Activated CD4-positive, alpha-beta memory T cell treated with anti-CD3 and anti-CD28 coated beads, Interleukin-2, amount 10 ng/mL, durations not matched to agents 7 days and 5 days (primary cell): ENCODE measurements around the gene TSPAN16. TPM values are rescaled to one million over a fixed set of nuclear protein-coding genes. Genes with fewer than 3 reads are reported as not detected.

Experiments
- CTCF ChIA-PET: fragments of 350-600 bp; sonication (Branson Sonifier 250); formaldehyde crosslinking; loops from one replicate; lab custom pipeline; 2021; ENCODE audit warnings: antibody characterized with exemption, inconsistent platforms; lab: Charles Lee
- POLR2A ChIA-PET: fragments of 350-600 bp; sonication (Branson Sonifier 250); formaldehyde crosslinking; loops from one replicate; lab custom pipeline; 2021; ENCODE audit warnings: antibody characterized with exemption; lab: Charles Lee
- DNase-seq: peaks from one replicate; pipeline ENCODE4 v3.0.0-alpha.2; 2020
- H3K27ac Mint-ChIP-seq: one replicate; pipeline ENCODE4 v1.8.0; 2021; ENCODE audit warnings: mild to moderate bottlenecking, mixed read lengths
- H3K27me3 Mint-ChIP-seq: one replicate; pipeline ENCODE4 v1.8.0; 2021; ENCODE audit warnings: mixed read lengths
- H3K36me3 Mint-ChIP-seq: one replicate; pipeline ENCODE4 v1.8.0; 2021; ENCODE audit warnings: low read depth, mixed read lengths
- H3K4me1 Mint-ChIP-seq: one replicate; pipeline ENCODE4 v1.8.0; 2021; ENCODE audit warnings: mixed read lengths
- H3K4me3 Mint-ChIP-seq: one replicate; pipeline ENCODE4 v1.8.0; 2021; ENCODE audit warnings: mild to moderate bottlenecking, mixed read lengths
- H3K9me3 Mint-ChIP-seq: one replicate; pipeline ENCODE4 v1.8.0; 2021; ENCODE audit warnings: mixed read lengths
- total RNA-seq, 2 experiments: library from RNA; stranded (reverse); gene quantifications; one replicate each; pipeline ENCODE4 v1.2.3, GENCODE V29; 2021

TSPAN16 gene
- total RNA-seq, 2 experiments from 2014 or later: not detected

- Mint-ChIP-seq H3K4me3 (no peak overlapping the region), H3K4me1 (peaks cover 16% of the 10 kb centered on the region), H3K36me3 (no peaks in the 10 kb centered on the region), H3K9me3 (peaks cover 6% of the 10 kb centered on the region), H3K27me3 (peaks cover 57% of the 10 kb centered on the region), H3K27ac (no peak overlapping the region)
- CTCF ChIA-PET: interaction anchor here (0.6 to 1.2 kb wide), 2 partner anchors 59 to 1506 kb away, joined by 3 read pairs; no protein-coding TSS in a partner anchor
- POLR2A ChIA-PET: no interaction called here
- DNase-seq: no peak
These were observed 17.3 kb upstream of the TSPAN16 start for GRCh38 chr19:11278670-11279069.

- DNase-seq: peak; percentile 76
- peaks cover 16% of the 10 kb centered on the region for H3K4me1 Mint-ChIP-seq
- POLR2A ChIA-PET: no interaction called here
- H3K9me3 Mint-ChIP-seq: peaks cover 6% of the 10 kb centered on the region
- CTCF ChIA-PET: interaction anchor here (0.6 to 1.2 kb wide), 5 partner anchors 20 to 290 kb away, joined by 3 to 4 read pairs (median 4); no protein-coding TSS in a partner anchor
- peak overlapping the region; percentile 4 for H3K27ac Mint-ChIP-seq
- peaks cover 55% of the 10 kb centered on the region for H3K27me3 Mint-ChIP-seq
- no peaks in the 10 kb centered on the region for H3K36me3 Mint-ChIP-seq
- H3K4me3 Mint-ChIP-seq: peak overlapping the region; percentile 10
These were observed 16.3 kb upstream of the TSPAN16 start for GRCh38 chr19:11279505-11280236.

GRCh38 chr19:11281356-11282049, 14.5 kb upstream of the TSPAN16 start:
- POLR2A ChIA-PET: interaction anchor here (0.5 to 0.7 kb wide), 3 partner anchors 54 to 1202 kb away, joined by 3 read pairs; no protein-coding TSS in a partner anchor
- Mint-ChIP-seq H3K27ac (no peak overlapping the region), H3K27me3 (peaks cover 51% of the 10 kb centered on the region), H3K4me1 (peaks cover 16% of the 10 kb centered on the region), H3K4me3 (no peak overlapping the region), H3K36me3 (no peaks in the 10 kb centered on the region), H3K9me3 (peaks cover 6% of the 10 kb centered on the region)
- CTCF ChIA-PET: interaction anchor here (1.5 kb wide), 1 partner anchor 100 kb away, joined by 3 read pairs; no protein-coding TSS in a partner anchor
- DNase-seq: no peak

GRCh38 chr19:11284515-11284914, 11.4 kb upstream of the TSPAN16 start:
- no peak overlapping the region for H3K4me3 Mint-ChIP-seq
- H3K27ac Mint-ChIP-seq: no peak overlapping the region
- ChIA-PET CTCF (no interaction called here), POLR2A (no interaction called here)
- peaks cover 10% of the 10 kb centered on the region for H3K4me1 Mint-ChIP-seq
- H3K9me3 Mint-ChIP-seq: no peaks in the 10 kb centered on the region
- H3K36me3 Mint-ChIP-seq: no peaks in the 10 kb centered on the region
- peaks cover 53% of the 10 kb centered on the region for H3K27me3 Mint-ChIP-seq
- DNase-seq: no peak

GRCh38 chr19:11286312-11286974, 9.5 kb upstream of the TSPAN16 start:
- H3K4me3 Mint-ChIP-seq: no peak overlapping the region
- H3K27me3 Mint-ChIP-seq: peaks cover 60% of the 10 kb centered on the region
- no peaks in the 10 kb centered on the region for H3K9me3 Mint-ChIP-seq
- H3K4me1 Mint-ChIP-seq: no peaks in the 10 kb centered on the region
- ChIA-PET CTCF (interaction anchor here (0.7 to 0.8 kb wide), 2 partner anchors 82 to 90 kb away, joined by 3 to 5 read pairs; no protein-coding TSS in a partner anchor), POLR2A (interaction anchor here (1.2 kb wide), 1 partner anchor 89 kb away, joined by 3 read pairs; the partner anchor contains the start of gene SWSAP1)
- no peak overlapping the region for H3K27ac Mint-ChIP-seq
- DNase-seq: no peak
- H3K36me3 Mint-ChIP-seq: no peaks in the 10 kb centered on the region

- H3K9me3 Mint-ChIP-seq: no peaks in the 10 kb centered on the region
- H3K27me3 Mint-ChIP-seq: peaks cover 51% of the 10 kb centered on the region
- no peak for DNase-seq
- H3K4me3 Mint-ChIP-seq: no peak overlapping the region
- ChIA-PET POLR2A (no interaction called here), CTCF (no interaction called here)
- no peaks in the 10 kb centered on the region for H3K36me3 Mint-ChIP-seq
- peaks cover 1% of the 10 kb centered on the region for H3K4me1 Mint-ChIP-seq
- H3K27ac Mint-ChIP-seq: no peak overlapping the region
These were observed 7.6 kb upstream of the TSPAN16 start for GRCh38 chr19:11288349-11288748.

GRCh38 chr19:11290256-11290655, 5.7 kb upstream of the TSPAN16 start:
- H3K27me3 Mint-ChIP-seq: peaks cover 53% of the 10 kb centered on the region
- H3K27ac Mint-ChIP-seq: no peak overlapping the region
- H3K9me3 Mint-ChIP-seq: no peaks in the 10 kb centered on the region
- ChIA-PET POLR2A (no interaction called here), CTCF (interaction anchor here (0.5 to 1.4 kb wide), 3 partner anchors 117 to 192 kb away, joined by 3 read pairs; no protein-coding TSS in a partner anchor)
- H3K4me3 Mint-ChIP-seq: no peak overlapping the region
- DNase-seq: no peak
- H3K36me3 Mint-ChIP-seq: no peaks in the 10 kb centered on the region
- H3K4me1 Mint-ChIP-seq: peaks cover 9% of the 10 kb centered on the region

GRCh38 chr19:11291415-11291814, 4.5 kb upstream of the TSPAN16 start:
- H3K9me3 Mint-ChIP-seq: no peaks in the 10 kb centered on the region
- ChIA-PET CTCF (interaction anchor here (0.9 to 1.4 kb wide), 2 partner anchors 86 to 115 kb away, joined by 3 read pairs; no protein-coding TSS in a partner anchor), POLR2A (no interaction called here)
- H3K4me1 Mint-ChIP-seq: peaks cover 9% of the 10 kb centered on the region
- no peak overlapping the region for H3K27ac Mint-ChIP-seq
- no peak for DNase-seq
- H3K36me3 Mint-ChIP-seq: no peaks in the 10 kb centered on the region
- H3K27me3 Mint-ChIP-seq: peaks cover 56% of the 10 kb centered on the region
- H3K4me3 Mint-ChIP-seq: no peak overlapping the region

- no peak overlapping the region for H3K4me3 Mint-ChIP-seq
- H3K27ac Mint-ChIP-seq: no peak overlapping the region
- no peaks in the 10 kb centered on the region for H3K36me3 Mint-ChIP-seq
- no peaks in the 10 kb centered on the region for H3K9me3 Mint-ChIP-seq
- no peak for DNase-seq
- CTCF ChIA-PET: no interaction called here
- peaks cover 51% of the 10 kb centered on the region for H3K27me3 Mint-ChIP-seq
- peaks cover 9% of the 10 kb centered on the region for H3K4me1 Mint-ChIP-seq
- POLR2A ChIA-PET: no interaction called here
These were observed 4.0 kb upstream of the TSPAN16 start for GRCh38 chr19:11291991-11292390.

- Mint-ChIP-seq H3K4me3 (peak overlapping the region; percentile 40), H3K36me3 (no peaks in the 10 kb centered on the region), H3K9me3 (no peaks in the 10 kb centered on the region), H3K27ac (no peak overlapping the region), H3K27me3 (peaks cover 42% of the 10 kb centered on the region), H3K4me1 (peaks cover 9% of the 10 kb centered on the region)
- CTCF ChIA-PET: interaction anchor here (0.6 to 1.1 kb wide), 16 partner anchors 26 to 1000 kb away, joined by 3 to 7 read pairs (median 4); partner anchors contain the start of genes CCDC159, SWSAP1 and TMEM205
- DNase-seq: peak; percentile 84
- POLR2A ChIA-PET: no interaction called here
These were observed 2.2 kb upstream of the TSPAN16 start for GRCh38 chr19:11293433-11294389.

- Mint-ChIP-seq H3K4me1 (peaks cover 9% of the 10 kb centered on the region), H3K9me3 (no peaks in the 10 kb centered on the region), H3K36me3 (no peaks in the 10 kb centered on the region), H3K4me3 (no peak overlapping the region), H3K27me3 (peaks cover 35% of the 10 kb centered on the region), H3K27ac (no peak overlapping the region)
- POLR2A ChIA-PET: interaction anchor here (0.8 kb wide), 1 partner anchor 131 kb away, joined by 3 read pairs; no protein-coding TSS in a partner anchor
- CTCF ChIA-PET: no interaction called here
- no peak for DNase-seq
These were observed 780 bp upstream of the TSPAN16 start for GRCh38 chr19:11295180-11295579.

GRCh38 chr19:11296264-11296663, 304 bp downstream of the TSPAN16 start:
- Mint-ChIP-seq H3K36me3 (no peaks in the 10 kb centered on the region), H3K4me1 (peaks cover 9% of the 10 kb centered on the region), H3K27me3 (peaks cover 32% of the 10 kb centered on the region), H3K9me3 (no peaks in the 10 kb centered on the region), H3K4me3 (no peak overlapping the region), H3K27ac (no peak overlapping the region)
- DNase-seq: no peak
- ChIA-PET POLR2A (no interaction called here), CTCF (no interaction called here)
